HPDE6-E6E7 (cell line): ENCODE data around the gene RBMY1B.
"Not testable (repeated sequence)": the region's sequence is repeated elsewhere in the genome, so short reads cannot be mapped to it uniquely, and the experiment has no call there.

Experiments
- DNase-seq: peaks from one replicate; pipeline ENCODE4 v3.0.0; 2011; ENCODE audit warnings: missing footprints; ENCODE audit errors: extremely low spot score

The RBMY1B gene

GRCh38 chrY:21511038-21511437 is at the start of gene RBMY1B:
TSS of gene RBMY1B (plus strand) at chrY:21511338. CDS start at chrY:21513351, 2,013 bp downstream.
- DNase-seq, result not testable (repeated sequence)

GRCh38 chrY:21462915-21463314 is 48.2 kb upstream of the RBMY1B start:
- not testable (repeated sequence) for DNase-seq

DNA sequence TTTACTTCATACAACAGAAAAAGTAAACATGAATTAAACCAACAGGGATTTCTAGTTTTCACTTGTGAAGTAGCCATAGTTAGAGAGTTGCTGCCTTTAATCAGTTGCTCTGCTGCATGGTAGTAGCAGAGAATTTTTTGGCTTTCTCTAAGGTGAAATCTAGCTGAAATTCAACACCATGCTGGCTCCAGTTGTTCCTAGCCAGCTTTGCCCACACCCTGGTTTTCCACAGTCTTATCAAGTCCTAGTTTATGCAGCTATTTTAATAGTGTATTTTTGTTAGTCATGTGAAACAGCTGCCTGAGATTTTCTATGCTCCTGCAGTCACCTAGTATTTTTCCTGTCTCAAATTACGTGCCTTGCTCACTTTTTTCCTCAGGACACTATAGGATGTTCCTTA is 28.2 kb upstream of the RBMY1B start:
- no peak for DNase-seq

DNA sequence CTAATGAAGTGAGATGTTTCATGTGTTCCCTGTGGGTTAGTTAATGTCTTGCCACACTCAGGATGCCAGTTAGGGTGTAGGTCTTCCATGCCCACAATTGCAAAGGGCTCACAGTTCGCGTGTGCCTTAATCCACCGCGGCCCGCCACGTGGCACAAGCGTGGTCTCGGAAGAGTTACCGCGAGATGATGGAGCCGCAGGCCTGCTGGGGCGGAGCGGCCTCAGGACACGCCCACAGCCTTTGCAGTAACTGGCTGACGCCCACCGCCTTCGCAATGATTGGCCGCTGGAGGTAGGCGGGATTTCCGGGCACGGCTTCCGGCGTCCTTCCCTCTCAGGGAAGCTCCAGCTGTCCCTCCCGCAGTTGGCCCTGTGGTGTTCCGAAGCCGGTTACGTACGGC is 23.4 kb downstream of the RBMY1B start, which contains the start of gene RBMY1A1:
TSS of gene RBMY1A1 (plus strand) at position 301 of the 400 bp plus-strand sequence. CDS start 2,013 bp downstream, outside the sequence.
- DNase-seq, result not testable (repeated sequence)

DNA sequence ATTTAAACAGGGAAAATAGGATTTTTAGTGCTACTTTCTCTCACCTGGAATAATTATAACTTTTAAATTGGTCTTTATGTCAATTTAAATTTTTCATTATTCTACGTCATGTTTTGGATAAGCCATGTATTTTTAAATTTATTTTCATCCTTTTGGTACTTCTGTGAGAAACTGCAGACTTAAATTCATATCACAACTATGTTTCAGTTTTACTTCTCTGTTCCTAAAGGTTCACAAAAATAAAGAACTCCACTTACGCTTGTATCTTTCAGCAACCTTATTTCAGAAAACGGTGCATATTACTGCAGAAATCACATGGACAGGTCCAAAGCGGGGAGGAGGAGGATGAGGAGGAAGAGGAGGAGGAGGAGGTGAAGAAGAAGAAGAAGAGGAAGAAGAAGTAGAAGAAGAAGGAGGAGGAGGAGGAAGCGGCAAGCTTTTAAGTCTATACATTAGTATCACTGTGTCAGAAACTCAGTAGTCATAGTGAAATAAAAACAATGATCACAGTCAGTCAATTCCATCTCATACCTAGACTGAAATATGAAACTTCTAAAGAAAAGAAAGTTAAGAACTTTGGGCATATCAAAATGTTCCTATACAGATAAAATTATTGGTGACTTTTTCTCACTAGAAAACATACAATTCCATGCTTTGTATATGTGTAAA is 48.3 kb downstream of the RBMY1B start:
- DNase-seq, result not testable (repeated sequence)
